Natural killer cell (primary cell): ENCODE measurements around the gene MICALL2. TPM values are rescaled to one million over a fixed set of nuclear protein-coding genes. Genes with fewer than 3 reads are reported as not detected.
"Not testable (repeated sequence)": the region's sequence is repeated elsewhere in the genome, so short reads cannot be mapped to it uniquely, and the experiment has no call there.

Source experiments
- ATAC-seq, 3 donors: fragments of 150-1000 bp in 2 of 3; fragments of 200-7000 bp in 1 of 3; cut with Tn5 transposase; 1 replicate in 1 of 3; 2 replicates in 2 of 3; pipeline ENCODE4 v1.10.0; 2021; ENCODE audit warnings: mild to moderate bottlenecking in 2 of 3, moderate library complexity in 2 of 3
- DNase-seq, 2 donors: peaks; one replicate each; pipeline versions ENCODE4 v3.0.0 to v3.0.0-alpha.2; 2013 to 2021; ENCODE audit warnings: mixed read lengths in 1 of 2
- H3K27ac ChIP-seq: one replicate; pipeline ENCODE4 v1.5.1; 2013; ENCODE audit warnings: mild to moderate bottlenecking, low read length
- H3K27me3 ChIP-seq: one replicate; pipeline ENCODE4 v1.6.1; 2013; ENCODE audit warnings: low read length; ENCODE audit not compliant: control insufficient read depth, insufficient read depth
- H3K36me3 ChIP-seq: one replicate; pipeline ENCODE4 v1.6.1; 2013; ENCODE audit warnings: low read length; ENCODE audit not compliant: control insufficient read depth, insufficient read depth
- H3K4me1 ChIP-seq: one replicate; pipeline ENCODE4 v1.6.1; 2013; ENCODE audit warnings: low read length; ENCODE audit not compliant: control insufficient read depth, insufficient read depth
- H3K4me3 ChIP-seq: one replicate; pipeline ENCODE4 v1.5.1; 2013; ENCODE audit warnings: low read length
- H3K9me3 ChIP-seq: one replicate; pipeline ENCODE4 v1.6.1; 2013; ENCODE audit warnings: low read length; ENCODE audit not compliant: control insufficient read depth, insufficient read depth
- H3K27ac Mint-ChIP-seq, 2 donors: one replicate each; pipeline ENCODE4 v1.8.0; 2022; ENCODE audit warnings: mild to moderate bottlenecking in 2 of 2, mixed read lengths in 2 of 2, moderate library complexity in 1 of 2
- H3K27me3 Mint-ChIP-seq, 2 donors: one replicate each; pipeline ENCODE4 v1.8.0; 2022; ENCODE audit warnings: low read depth in 2 of 2, mixed read lengths in 2 of 2
- H3K36me3 Mint-ChIP-seq: one replicate; pipeline ENCODE4 v1.8.0; 2022; ENCODE audit warnings: mixed read lengths
- H3K4me1 Mint-ChIP-seq, 2 donors: one replicate each; pipeline ENCODE4 v1.8.0; 2022; ENCODE audit warnings: mixed read lengths in 2 of 2
- H3K4me3 Mint-ChIP-seq: one replicate; pipeline ENCODE4 v1.8.0; 2022; ENCODE audit warnings: mild to moderate bottlenecking, moderate library complexity, mixed read lengths
- H3K9me3 Mint-ChIP-seq, 2 donors: one replicate each; pipeline ENCODE4 v1.8.0; 2022; ENCODE audit warnings: mixed read lengths in 2 of 2
- WGBS: methylation state at CpG from one replicate; pipeline ENCODE4 v1.1.7; 2013; ENCODE audit warnings: missing lambda C conversion rate; ENCODE audit not compliant: insufficient coverage; 5-methylcytosine and 5-hydroxymethylcytosine counted together
- intact Hi-C: fragments of 100-400 bp; cut with micrococcal nuclease; formaldehyde crosslinking; loops from one replicate; pipeline ENCODE4 v1.14.2; 2022
- total RNA-seq, 4 donors: library from RNA; stranded (reverse); fragments of 120-200 nt in 1 of 4; gene quantifications; one replicate each; pipeline versions ENCODE4 v1.2.3 to v1.2.4, GENCODE V29; 2013 to 2022
- TF ChIP-seq, protein P1 (sequence below): fragments of 200-600 bp; IDR thresholded peaks from one replicate; pipeline ENCODE4 v1.8.0; 2022; ENCODE audit warnings: antibody characterized with exemption

MICALL2 gene
- total RNA-seq, 3 donors from 2014 or later (not counting 1 experiment from before 2014, with no cell fraction given), result 2.5 to 4.4 (median 2.8) TPM

DNA sequence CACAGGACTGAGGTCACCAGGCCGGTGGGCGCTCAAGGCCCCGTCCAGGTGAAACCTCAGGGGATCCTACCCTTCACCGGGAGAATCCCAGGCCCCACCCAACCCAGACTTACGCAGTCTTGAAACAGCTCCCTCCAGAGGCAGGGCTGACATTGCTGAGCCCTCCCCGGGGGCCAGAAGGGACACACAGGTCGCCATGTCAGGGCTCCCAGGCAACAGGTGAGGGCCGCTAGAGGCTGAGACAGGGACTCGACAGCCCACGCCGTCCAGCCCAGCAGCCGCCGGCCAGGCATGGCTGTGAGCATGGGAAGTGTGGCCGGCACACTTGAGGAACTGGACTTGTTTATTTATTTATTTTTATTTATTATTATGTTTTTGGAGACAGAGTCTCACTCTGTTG is 10.3 kb downstream of the MICALL2 start:
- no peaks in the 10 kb centered on the region for H3K36me3 ChIP-seq
- WGBS, result 93% methylated on average over 13 of the region's 14 CpGs

DNA sequence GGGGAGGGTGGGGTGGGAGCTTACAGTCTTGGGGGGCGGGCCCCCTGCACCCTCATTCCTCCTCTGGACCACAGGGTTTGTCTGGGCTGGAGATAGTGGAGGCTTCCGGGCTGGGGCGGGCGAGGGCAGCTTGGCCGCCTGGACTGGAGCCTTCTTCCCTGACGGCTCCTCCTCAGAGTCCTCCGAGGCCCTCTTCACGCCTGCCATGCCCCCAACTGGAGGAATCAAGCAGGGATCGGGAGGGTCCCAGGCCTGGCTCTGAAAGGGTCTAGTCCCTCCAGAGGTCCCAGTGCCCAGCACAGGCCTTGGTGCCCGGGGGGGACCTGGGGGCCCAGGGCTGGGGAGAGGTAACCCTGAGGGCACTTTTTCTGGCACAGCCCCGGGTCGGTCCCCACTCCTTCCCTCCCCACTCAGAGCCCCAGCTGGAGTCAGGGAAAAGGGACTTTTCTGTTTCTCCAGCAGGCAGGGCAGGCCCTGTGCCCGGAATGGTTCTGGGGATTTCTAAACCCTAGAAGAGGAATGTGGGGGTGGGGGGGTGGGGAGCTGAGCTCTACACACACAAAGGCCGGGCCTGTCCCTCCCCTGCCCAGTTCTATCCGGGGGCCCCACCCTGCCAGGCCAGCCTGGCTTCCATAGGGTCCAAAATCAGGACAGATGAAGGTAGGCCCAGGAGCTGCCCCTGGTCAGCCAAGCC is 11.6 kb downstream of the MICALL2 start:
- Histone ChIP-seq H3K27ac (no peak overlapping the region), H3K36me3 (no peaks in the 10 kb centered on the region), H3K4me1 (no peaks in the 10 kb centered on the region), H3K4me3 (no peak overlapping the region), H3K9me3 (no peaks in the 10 kb centered on the region), H3K27me3 (no peaks in the 10 kb centered on the region)
- no peaks in the 10 kb centered on the region for H3K36me3 Mint-ChIP-seq
- H3K9me3 Mint-ChIP-seq, result no peaks in the 10 kb centered on the region
- H3K4me3 Mint-ChIP-seq, result no peak overlapping the region
- intact Hi-C loops, result no loop called here
- H3K4me1 Mint-ChIP-seq, result no peaks in the 10 kb centered on the region
- 93% methylated on average over 13 of the region's 15 CpGs for WGBS
- TF ChIP-seq, protein P1, sequence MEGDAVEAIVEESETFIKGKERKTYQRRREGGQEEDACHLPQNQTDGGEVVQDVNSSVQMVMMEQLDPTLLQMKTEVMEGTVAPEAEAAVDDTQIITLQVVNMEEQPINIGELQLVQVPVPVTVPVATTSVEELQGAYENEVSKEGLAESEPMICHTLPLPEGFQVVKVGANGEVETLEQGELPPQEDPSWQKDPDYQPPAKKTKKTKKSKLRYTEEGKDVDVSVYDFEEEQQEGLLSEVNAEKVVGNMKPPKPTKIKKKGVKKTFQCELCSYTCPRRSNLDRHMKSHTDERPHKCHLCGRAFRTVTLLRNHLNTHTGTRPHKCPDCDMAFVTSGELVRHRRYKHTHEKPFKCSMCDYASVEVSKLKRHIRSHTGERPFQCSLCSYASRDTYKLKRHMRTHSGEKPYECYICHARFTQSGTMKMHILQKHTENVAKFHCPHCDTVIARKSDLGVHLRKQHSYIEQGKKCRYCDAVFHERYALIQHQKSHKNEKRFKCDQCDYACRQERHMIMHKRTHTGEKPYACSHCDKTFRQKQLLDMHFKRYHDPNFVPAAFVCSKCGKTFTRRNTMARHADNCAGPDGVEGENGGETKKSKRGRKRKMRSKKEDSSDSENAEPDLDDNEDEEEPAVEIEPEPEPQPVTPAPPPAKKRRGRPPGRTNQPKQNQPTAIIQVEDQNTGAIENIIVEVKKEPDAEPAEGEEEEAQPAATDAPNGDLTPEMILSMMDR, result no peak
- no peaks in the 10 kb centered on the region for H3K27me3 Mint-ChIP-seq
- H3K27ac Mint-ChIP-seq, result no peak overlapping the region
- ATAC-seq, result no peak
- DNase-seq, result no peak

More for the DNA sequence above, 10.3 kb downstream of the MICALL2 start:
- Histone ChIP-seq H3K4me3 (no peak overlapping the region), H3K27ac (no peak overlapping the region), H3K9me3 (no peaks in the 10 kb centered on the region), H3K27me3 (no peaks in the 10 kb centered on the region), H3K4me1 (no peaks in the 10 kb centered on the region)
- TF ChIP-seq, protein P1, result no peak
- no peaks in the 10 kb centered on the region for H3K9me3 Mint-ChIP-seq
- H3K4me1 Mint-ChIP-seq, result no peaks in the 10 kb centered on the region
- DNase-seq, result no peak
- no peaks in the 10 kb centered on the region for H3K27me3 Mint-ChIP-seq
- intact Hi-C loops, result no loop called here
- H3K36me3 Mint-ChIP-seq, result no peaks in the 10 kb centered on the region
- ATAC-seq, result no peak
- no peak overlapping the region for H3K4me3 Mint-ChIP-seq
- H3K27ac Mint-ChIP-seq, result no peak overlapping the region

DNA sequence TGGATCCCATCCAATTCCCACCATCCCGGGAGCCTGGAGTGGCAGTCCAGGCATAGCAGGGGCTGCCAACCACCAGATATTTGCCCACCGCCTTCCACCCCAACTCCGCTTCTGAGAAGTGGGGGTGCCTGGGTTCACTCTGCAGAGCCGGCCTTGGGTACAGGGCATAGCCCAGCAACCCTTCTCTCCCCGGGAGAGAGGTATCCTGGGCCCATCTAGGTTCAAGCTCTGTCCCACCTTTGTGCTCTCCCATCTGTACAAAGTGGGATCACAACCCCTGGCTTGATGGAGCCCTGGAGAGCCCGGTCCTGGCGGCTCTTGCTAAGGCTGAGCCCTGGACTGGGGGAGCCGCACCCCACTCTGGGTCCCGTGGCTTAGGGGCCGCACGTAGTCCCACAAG is 12.2 kb downstream of the MICALL2 start:
- H3K9me3 Mint-ChIP-seq, result no peaks in the 10 kb centered on the region
- DNase-seq (no peak), ATAC-seq (no peak)
- no peaks in the 10 kb centered on the region for H3K27me3 Mint-ChIP-seq
- Histone ChIP-seq H3K27ac (no peak overlapping the region), H3K27me3 (no peaks in the 10 kb centered on the region), H3K4me3 (no peak overlapping the region), H3K36me3 (no peaks in the 10 kb centered on the region), H3K9me3 (no peaks in the 10 kb centered on the region), H3K4me1 (no peaks in the 10 kb centered on the region)
- TF ChIP-seq, protein P1, result no peak
- intact Hi-C loops, result no loop called here
- H3K4me1 Mint-ChIP-seq, result no peaks in the 10 kb centered on the region
- H3K36me3 Mint-ChIP-seq, result no peaks in the 10 kb centered on the region
- H3K27ac Mint-ChIP-seq, result no peak overlapping the region
- WGBS, result 96% methylated on average over 11 of the region's 11 CpGs
- H3K4me3 Mint-ChIP-seq, result no peak overlapping the region

DNA sequence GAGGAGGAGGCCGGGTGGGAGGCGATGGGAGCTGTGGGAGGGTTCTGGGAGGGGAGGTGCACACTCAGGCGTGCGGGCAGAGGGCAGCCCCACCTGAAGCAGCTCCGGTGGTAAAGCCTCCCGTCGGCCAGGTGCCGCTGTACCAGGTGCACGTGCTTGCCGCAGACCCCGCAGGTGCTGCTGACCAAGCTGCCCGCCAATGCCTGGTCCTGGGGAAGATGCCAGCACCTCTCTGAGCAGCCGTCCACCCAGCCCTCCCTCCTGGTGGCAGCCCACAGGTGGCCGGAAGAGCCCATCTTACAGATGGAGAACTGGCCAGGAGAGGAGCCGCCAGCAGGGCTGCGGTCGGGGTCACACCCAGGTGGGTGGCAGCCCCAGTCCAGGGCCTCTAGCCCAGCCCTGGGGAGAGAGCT is 12.6 kb downstream of the MICALL2 start:
- Mint-ChIP-seq H3K36me3 (no peaks in the 10 kb centered on the region), H3K4me1 (no peaks in the 10 kb centered on the region)
- TF ChIP-seq, protein P1, result no peak

DNA sequence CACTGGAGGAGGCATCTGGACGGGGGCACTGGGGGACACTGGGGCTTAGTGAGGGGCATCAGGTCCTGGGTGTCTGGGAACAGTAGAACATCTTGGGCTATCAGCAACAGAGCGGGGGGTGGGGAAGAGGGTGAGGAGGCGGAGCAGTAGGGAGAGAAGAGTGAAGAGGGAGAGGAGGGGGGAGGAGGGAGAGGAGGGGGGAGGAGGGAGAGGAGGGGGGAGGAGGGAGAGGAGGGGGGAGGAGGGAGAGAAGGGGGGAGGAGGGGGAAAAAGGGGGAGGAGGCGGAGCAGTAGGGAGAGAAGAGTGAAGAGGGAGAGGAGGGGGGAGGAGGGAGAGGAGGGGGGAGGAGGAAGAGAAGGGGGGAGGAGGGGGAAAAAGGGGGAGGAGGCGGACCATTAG is 13.2 kb downstream of the MICALL2 start:
- DNase-seq, H3K4me3 ChIP-seq, H3K27me3 Mint-ChIP-seq, H3K27me3 ChIP-seq, H3K36me3 Mint-ChIP-seq, H3K27ac ChIP-seq, H3K4me1 ChIP-seq, H3K9me3 ChIP-seq, H3K4me1 Mint-ChIP-seq, H3K9me3 Mint-ChIP-seq, ATAC-seq, H3K4me3 Mint-ChIP-seq, H3K36me3 ChIP-seq, H3K27ac Mint-ChIP-seq, intact Hi-C loops: not testable (repeated sequence)
- 91% methylated on average over 4 of the region's 5 CpGs for WGBS

More for the DNA sequence above, 12.6 kb downstream of the MICALL2 start:
- ATAC-seq (no peak), DNase-seq (no peak)
- intact Hi-C loops, result no loop called here
- H3K4me3 ChIP-seq, result no peak overlapping the region
- no peaks in the 10 kb centered on the region for H3K9me3 ChIP-seq
- H3K27me3 ChIP-seq, result no peaks in the 10 kb centered on the region
- Mint-ChIP-seq H3K27me3 (no peaks in the 10 kb centered on the region), H3K27ac (no peak overlapping the region), H3K9me3 (no peaks in the 10 kb centered on the region), H3K4me3 (no peak overlapping the region)
- WGBS, result 86% methylated on average over 17 of the region's 17 CpGs
- H3K27ac ChIP-seq, result no peak overlapping the region
- H3K4me1 ChIP-seq, result no peaks in the 10 kb centered on the region
- no peaks in the 10 kb centered on the region for H3K36me3 ChIP-seq
